Measurements from ENCODE around the gene GPR135. TPM values are rescaled to one million over a fixed set of nuclear protein-coding genes. Genes with fewer than 3 reads are reported as not detected.

Gene GPR135
- total and polyA plus RNA-seq, 2 of the 13 experiments (the other 11 are each of a cell fraction or from before 2014, with no cell fraction given), result 0.46 to 1.3 TPM

DNA sequence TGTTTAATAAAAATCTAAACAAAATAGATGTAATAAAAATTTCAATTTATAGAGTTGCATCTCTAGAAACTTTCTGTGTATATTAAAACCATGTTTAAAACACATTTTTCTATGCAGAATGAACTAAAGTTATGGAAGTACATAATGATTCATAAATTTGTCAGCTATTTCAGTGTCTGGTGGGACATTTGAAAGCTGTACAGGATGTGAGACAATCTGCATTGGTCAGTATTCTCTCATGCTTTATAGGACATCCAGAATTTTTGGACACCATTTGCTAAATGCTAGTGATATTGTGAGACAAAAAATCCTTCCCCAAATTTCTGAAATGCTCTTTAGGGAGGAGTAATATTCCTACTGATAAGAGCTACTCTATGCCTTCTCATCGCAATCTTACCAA, 13.3 kb downstream of the GPR135 start (continued):
- no peak for TF ChIP-seq SRF (IDR thresholded peaks at IDR 0.05; ENCODE audit: low read depth, low read length)

DNA sequence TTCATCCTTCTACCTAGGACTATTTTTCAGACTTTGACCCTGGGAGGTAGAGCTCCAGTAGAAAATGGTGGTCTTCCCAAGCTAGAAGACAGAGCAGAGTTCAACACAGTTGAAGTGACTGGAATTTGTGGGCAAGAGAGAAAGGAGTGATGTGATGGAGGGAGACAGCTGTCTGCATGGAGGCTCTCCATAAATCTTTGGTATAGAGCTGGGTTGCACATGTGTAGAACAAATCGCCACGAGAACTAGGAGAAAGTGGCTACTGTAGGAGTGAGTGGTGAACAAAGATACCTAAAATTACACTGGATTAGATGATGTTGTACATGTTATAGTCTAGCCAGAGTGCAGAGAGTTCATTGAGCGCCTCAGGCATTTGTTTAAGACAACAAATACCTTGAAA, 14.5 kb downstream of the GPR135 start:
- Histone ChIP-seq H3K36me3 (replicated peaks in 1 of 2; ENCODE audit: control insufficient read depth in 1 of 2, insufficient read depth in 2 of 2, low read length in 2 of 2) (no peaks in the 10 kb centered on the region), H3K4me1 (ENCODE audit: insufficient read depth, low read length) (no peaks in the 10 kb centered on the region), H3K4me3 (replicated peaks in 1 of 3; ENCODE audit: insufficient read depth in 1 of 3, low read depth in 2 of 3, low read length in 3 of 3) (no peak overlapping the region), H3K4me2 (ENCODE audit: low read depth, low read length) (no peak overlapping the region), H4K20me1 (ENCODE audit: insufficient read depth, low read length) (no peaks in the 10 kb centered on the region), H3K27ac (ENCODE audit: extremely low read length, insufficient read depth, low read length) (no peak overlapping the region), H3K9ac (ENCODE audit: insufficient read depth, low read depth, low read length) (no peak overlapping the region), H3K27me3 (ENCODE audit: control insufficient read depth in 1 of 2, insufficient read depth in 2 of 2, low read length in 2 of 2) (no peaks in the 10 kb centered on the region), H3K9me3 (ENCODE audit: low read length) (no peaks in the 10 kb centered on the region), H3K79me2 (ENCODE audit: insufficient read depth, low read length) (no peaks in the 10 kb centered on the region), H2AFZ (ENCODE audit: low read length) (no peak overlapping the region)
- DNase-seq (ENCODE audit: low spot score) (no peak), ATAC-seq (no peak), FAIRE-seq (no peak)
- in situ Hi-C loops (cut with HindIII; ENCODE audit: extremely low pct_ligation_motif_present, low pct_unique_long_range_greater_than_20kb) (no loop called here), intact Hi-C loops (cut with micrococcal nuclease; ENCODE audit: unreplicated experiment) (no loop called here)
- POLR2A ChIA-PET, result no interaction called here
- no TSS peak for BruUV-seq (replicated peaks)
- CTCF ChIA-PET (ENCODE audit: low intra/inter-chr PET ratio, low total read pairs), result no interaction called here
- WGBS (ENCODE audit: low lambda C conversion rate), result 99% methylated on average over 3 of the region's 3 CpGs
- TF ChIP-seq ZNF367 (CRISPR knock-in tag; IDR thresholded peaks at IDR 0.05; ENCODE audit: borderline replicate concordance), result no peak
- TF ChIP-seq, protein P1, sequence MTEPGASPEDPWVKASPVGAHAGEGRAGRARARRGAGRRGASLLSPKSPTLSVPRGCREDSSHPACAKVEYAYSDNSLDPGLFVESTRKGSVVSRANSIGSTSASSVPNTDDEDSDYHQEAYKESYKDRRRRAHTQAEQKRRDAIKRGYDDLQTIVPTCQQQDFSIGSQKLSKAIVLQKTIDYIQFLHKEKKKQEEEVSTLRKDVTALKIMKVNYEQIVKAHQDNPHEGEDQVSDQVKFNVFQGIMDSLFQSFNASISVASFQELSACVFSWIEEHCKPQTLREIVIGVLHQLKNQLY (CRISPR knock-in tag; IDR thresholded peaks at IDR 0.05), result no peak
- no peak for TF ChIP-seq FOXK1 (CRISPR knock-in tag; IDR thresholded peaks at IDR 0.05; ENCODE audit: borderline replicate concordance, low read depth)
- TF ChIP-seq REPIN1 (CRISPR knock-in tag; IDR thresholded peaks at IDR 0.05; ENCODE audit: borderline replicate concordance, low read depth), result no peak
- no peak for TF ChIP-seq ZSCAN9 (CRISPR knock-in tag; IDR thresholded peaks at IDR 0.05; ENCODE audit: borderline replicate concordance)
- TF ChIP-seq, protein P2, sequence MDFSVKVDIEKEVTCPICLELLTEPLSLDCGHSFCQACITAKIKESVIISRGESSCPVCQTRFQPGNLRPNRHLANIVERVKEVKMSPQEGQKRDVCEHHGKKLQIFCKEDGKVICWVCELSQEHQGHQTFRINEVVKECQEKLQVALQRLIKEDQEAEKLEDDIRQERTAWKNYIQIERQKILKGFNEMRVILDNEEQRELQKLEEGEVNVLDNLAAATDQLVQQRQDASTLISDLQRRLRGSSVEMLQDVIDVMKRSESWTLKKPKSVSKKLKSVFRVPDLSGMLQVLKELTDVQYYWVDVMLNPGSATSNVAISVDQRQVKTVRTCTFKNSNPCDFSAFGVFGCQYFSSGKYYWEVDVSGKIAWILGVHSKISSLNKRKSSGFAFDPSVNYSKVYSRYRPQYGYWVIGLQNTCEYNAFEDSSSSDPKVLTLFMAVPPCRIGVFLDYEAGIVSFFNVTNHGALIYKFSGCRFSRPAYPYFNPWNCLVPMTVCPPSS (IDR thresholded peaks at IDR 0.05), result no peak
- no peak for TF ChIP-seq SRSF9 (IDR thresholded peaks at IDR 0.05; ENCODE audit: borderline replicate concordance, insufficient read depth, low read depth, low read length, poor library complexity, severe bottlenecking)
- no peak for TF ChIP-seq ZNF660 (CRISPR knock-in tag; IDR thresholded peaks at IDR 0.05; ENCODE audit: borderline replicate concordance, low read depth)
- no peak for TF ChIP-seq KDM5A (IDR thresholded peaks at IDR 0.05; ENCODE audit: borderline replicate concordance, low read length)
- TF ChIP-seq BRCA1 (CRISPR knock-in tag; IDR thresholded peaks at IDR 0.05), result no peak
- TF ChIP-seq TCF12 (IDR thresholded peaks at IDR 0.05), result no peak
- no peak for TF ChIP-seq TCF12 (CRISPR knock-in tag; IDR thresholded peaks at IDR 0.05)
- no peak for TF ChIP-seq ZNF292 (CRISPR knock-in tag; IDR thresholded peaks at IDR 0.05; ENCODE audit: borderline replicate concordance, low read depth)
- no peak for TF ChIP-seq ATAD3A (CRISPR knock-in tag; IDR thresholded peaks at IDR 0.05)
- TF ChIP-seq NFE2L2 (IDR thresholded peaks at IDR 0.05; ENCODE audit: low read length), result no peak
- TF ChIP-seq, protein P3, sequence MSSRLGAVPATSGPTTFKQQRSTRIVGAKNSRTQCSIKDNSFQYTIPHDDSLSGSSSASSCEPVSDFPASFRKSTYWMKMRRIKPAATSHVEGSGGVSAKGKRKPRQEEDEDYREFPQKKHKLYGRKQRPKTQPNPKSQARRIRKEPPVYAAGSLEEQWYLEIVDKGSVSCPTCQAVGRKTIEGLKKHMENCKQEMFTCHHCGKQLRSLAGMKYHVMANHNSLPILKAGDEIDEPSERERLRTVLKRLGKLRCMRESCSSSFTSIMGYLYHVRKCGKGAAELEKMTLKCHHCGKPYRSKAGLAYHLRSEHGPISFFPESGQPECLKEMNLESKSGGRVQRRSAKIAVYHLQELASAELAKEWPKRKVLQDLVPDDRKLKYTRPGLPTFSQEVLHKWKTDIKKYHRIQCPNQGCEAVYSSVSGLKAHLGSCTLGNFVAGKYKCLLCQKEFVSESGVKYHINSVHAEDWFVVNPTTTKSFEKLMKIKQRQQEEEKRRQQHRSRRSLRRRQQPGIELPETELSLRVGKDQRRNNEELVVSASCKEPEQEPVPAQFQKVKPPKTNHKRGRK (CRISPR knock-in tag; IDR thresholded peaks at IDR 0.05), result no peak
- TF ChIP-seq, protein P4, sequence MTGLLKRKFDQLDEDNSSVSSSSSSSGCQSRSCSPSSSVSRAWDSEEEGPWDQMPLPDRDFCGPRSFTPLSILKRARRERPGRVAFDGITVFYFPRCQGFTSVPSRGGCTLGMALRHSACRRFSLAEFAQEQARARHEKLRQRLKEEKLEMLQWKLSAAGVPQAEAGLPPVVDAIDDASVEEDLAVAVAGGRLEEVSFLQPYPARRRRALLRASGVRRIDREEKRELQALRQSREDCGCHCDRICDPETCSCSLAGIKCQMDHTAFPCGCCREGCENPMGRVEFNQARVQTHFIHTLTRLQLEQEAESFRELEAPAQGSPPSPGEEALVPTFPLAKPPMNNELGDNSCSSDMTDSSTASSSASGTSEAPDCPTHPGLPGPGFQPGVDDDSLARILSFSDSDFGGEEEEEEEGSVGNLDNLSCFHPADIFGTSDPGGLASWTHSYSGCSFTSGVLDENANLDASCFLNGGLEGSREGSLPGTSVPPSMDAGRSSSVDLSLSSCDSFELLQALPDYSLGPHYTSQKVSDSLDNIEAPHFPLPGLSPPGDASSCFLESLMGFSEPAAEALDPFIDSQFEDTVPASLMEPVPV (CRISPR knock-in tag; IDR thresholded peaks at IDR 0.05), result no peak
- no peak for TF ChIP-seq ZNF776 (CRISPR knock-in tag; IDR thresholded peaks at IDR 0.05)
- no peak for TF ChIP-seq SP4 (CRISPR knock-in tag; IDR thresholded peaks at IDR 0.05)
- no peak for TF ChIP-seq ZNF674 (CRISPR knock-in tag; IDR thresholded peaks at IDR 0.05; ENCODE audit: low read depth)

Data from HepG2 (cell line).